GM10847 (cell line): Measurements from ENCODE around the gene CTSH.

ENCODE experiments used
- POLR2A ChIP-seq: IDR thresholded peaks from 2 replicates; pipeline ENCODE4 v1.6.1; 2011; ENCODE audit not compliant: insufficient read length; ENCODE audit errors: extremely low read depth

CTSH gene

DNA sequence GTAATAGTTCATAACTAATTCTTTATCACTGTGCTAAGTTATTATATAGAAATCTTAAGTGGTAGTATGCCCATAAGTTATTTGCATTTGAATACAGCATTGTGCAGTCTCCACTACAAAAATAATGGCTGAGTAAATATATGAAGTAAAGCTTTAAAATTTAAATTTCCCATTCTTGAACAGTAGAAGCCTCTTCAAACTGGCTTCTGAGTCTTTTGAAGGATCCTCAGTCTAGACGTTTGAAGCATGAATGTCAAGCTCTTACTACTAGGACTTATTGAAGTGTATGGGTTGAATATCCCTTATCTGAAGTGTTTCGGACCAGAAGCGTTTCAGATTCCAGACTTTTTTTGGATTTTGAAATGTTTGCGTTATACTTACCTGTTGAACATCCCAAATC, 55.8 kb downstream of the CTSH start:
- TF ChIP-seq POLR2A: no peak

- TF ChIP-seq POLR2A: no peak
Observed at GRCh38 chr15:78881681-78882080, 63.2 kb downstream of the CTSH start.

DNA sequence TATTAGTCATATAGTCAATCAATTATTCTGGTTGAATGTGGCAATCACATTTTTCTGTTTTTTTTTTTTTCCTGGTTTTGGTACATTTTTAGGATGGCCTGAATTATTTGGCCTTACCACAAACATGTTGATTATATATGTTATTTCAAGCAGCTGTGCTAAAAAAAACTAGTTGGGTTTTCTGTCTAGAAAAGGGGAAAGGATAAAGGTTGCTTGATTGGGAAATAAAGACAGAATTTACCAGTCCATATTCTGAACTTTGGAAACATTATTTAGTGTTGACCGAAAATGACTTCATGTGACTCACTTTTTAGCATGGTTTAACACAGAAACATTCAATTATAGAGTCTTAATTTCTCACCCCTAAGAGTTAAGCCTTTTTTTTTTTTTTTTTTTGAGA, 64.0 kb downstream of the CTSH start:
- no peak for TF ChIP-seq POLR2A

DNA sequence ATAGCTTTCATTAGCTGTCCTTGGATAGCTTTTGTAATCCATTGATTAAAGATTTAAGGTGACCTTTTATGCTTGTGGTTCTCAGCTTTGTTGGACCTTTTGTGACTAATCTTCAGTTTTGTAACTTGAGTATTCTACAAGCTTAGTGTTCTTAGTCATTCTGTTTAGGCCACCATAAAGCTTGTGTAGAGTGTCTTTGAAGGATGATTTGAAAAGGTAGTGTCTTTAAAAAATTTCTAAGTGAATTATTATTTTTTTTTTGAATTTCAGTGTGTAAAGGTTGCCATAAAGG, 64.7 kb downstream of the CTSH start:
- no peak for TF ChIP-seq POLR2A

- no peak for TF ChIP-seq POLR2A
Observed at GRCh38 chr15:78879517-78880241, 65.2 kb downstream of the CTSH start.

DNA sequence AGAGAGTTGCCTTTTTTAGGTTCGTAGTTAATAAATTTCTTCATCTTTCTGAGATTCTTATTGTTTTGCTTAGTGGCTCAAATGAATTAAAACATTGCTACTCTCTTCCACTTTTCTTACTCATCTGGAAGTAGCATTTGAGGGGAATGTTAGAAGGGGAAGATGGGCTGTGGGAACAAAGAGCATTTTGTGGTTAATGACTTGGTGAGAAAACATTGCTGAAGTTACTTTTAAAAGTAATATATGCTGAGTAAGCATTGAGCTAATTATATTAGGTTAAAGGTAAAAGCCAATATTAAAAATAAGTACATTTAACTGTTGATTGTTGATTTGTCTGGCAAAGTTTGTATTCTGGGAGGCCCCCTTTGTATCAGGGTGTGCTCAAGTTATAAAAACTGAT, 66.5 kb downstream of the CTSH start:
- TF ChIP-seq POLR2A: no peak

GRCh38 chr15:78875107-78875914, 69.5 kb downstream of the CTSH start:
- TF ChIP-seq POLR2A: no peak

DNA sequence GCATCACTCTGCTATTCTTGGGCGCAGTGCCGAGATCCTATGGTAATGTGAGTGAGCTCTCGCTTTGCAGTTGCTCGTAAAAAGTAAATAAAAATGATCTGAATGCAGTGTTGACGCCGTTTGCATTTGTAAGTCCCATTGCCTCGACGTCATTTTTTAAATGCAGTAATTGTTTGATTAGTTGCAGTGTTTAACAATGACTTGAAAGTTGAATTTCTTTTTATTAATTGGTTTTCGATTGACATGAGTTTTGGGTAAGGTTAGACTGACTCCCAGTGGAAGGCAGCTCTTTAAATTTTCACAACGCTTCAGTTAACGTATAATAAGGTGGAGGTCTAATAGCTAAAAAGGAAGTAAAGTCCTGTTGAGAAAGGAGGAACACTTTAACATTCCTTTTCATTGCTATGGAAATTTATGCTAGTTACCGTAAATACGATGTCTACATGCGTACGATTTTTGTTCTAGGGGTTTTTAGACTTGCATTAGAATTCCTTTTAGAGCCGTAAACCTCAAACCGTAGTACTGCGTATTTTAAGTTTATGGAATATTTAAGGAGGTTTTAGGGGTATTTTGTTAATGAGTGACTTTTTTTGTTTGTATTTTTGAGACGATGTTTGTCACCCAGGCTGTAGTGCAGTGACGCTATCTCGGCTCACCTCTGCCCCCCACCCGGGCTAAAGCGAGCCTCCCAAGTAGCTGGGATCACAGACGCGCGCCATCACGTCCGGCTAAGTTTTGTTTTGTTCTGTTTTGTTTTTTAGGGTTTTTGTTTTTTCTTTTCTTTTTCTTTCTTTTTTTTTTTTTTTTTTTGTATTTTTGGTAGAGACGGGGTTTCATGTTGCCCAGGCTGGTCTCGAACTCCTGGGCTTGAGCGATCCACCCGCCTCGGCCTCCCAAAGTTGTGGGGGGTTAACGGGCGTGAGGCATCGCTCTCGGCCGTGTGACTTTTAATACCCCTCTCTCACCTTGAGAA, 70.8 kb downstream of the CTSH start:
- no peak for TF ChIP-seq POLR2A

GRCh38 chr15:78872972-78873792, 71.7 kb downstream of the CTSH start:
- peak; percentile 45 for TF ChIP-seq POLR2A

DNA sequence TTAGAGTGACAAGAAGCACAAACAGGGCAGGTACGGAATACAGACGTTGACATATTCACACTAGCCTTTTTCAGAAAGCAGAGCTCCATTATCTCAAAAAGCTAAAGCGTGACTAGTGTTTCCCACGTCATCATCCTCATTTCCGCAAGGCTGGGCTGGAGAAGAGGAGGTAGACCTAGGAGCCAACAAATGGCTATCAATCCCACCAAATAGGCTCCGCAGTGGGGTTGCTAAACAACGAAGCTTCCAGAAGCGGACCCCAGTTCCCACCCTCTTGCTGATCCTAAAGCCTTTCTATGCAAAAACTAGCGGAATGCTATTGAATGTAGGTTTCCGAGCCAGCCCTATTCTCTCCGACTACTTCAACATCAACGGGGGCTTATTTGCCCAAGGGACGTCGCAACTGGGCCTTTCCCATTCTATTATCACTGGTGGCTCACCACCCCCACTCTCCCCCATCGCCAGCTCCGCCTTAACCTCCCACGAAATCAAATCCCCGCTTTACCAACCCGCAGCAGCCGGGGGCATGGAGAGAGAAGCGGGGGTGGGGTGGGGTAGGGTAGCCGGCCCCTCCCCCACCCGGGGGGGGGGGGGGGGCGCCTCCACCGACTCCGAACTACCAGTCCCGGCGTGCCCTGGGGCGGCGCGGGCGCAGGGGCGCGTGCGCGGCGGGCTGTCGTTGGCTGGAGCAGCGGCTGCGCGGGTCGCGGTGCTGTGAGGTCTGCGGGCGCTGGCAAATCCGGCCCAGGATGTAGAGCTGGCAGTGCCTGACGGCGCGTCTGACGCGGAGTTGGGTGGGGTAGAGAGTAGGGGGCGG, 72.5 kb downstream of the CTSH start, which contains the start of gene MORF4L1:
Gene MORF4L1, plus strand, starts transcription at position 736 of the 817 bp plus-strand sequence. CDS start 128 bp downstream, outside the sequence.
- TF ChIP-seq POLR2A: no peak
